ENCODE data around the gene ANKRD9. TPM values are rescaled to one million over a fixed set of nuclear protein-coding genes. Genes with fewer than 3 reads are reported as not detected.

The ANKRD9 gene
- polyA plus RNA-seq, 5 donors = 3.6 to 9.5 (median 3.8) TPM

DNA sequence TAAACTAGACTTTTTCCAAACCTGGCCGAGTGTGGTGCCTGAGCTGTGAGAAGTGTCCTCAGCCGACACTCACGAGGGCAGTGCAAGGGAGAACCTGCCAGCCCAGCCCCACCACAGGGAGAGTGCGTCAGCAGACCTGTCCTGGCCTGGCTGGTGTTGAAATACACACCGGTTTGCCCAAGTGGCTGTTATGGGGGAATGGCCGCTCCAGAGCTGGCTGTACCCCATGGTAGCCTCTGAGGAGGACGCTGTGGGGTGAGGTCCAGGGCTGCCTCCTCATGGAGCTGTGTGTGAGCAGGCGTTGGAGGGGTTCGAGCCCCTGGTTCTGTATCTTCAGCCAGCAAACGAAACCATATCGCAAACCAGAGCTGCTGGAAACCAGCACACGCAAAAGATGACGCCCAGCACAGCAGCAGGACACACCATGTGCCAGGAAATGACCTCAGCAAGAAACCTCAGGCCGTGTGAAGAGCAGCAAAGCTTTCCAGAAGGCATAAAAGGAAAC, 9.4 kb downstream of the ANKRD9 start:
- DNase-seq = no peak

DNA sequence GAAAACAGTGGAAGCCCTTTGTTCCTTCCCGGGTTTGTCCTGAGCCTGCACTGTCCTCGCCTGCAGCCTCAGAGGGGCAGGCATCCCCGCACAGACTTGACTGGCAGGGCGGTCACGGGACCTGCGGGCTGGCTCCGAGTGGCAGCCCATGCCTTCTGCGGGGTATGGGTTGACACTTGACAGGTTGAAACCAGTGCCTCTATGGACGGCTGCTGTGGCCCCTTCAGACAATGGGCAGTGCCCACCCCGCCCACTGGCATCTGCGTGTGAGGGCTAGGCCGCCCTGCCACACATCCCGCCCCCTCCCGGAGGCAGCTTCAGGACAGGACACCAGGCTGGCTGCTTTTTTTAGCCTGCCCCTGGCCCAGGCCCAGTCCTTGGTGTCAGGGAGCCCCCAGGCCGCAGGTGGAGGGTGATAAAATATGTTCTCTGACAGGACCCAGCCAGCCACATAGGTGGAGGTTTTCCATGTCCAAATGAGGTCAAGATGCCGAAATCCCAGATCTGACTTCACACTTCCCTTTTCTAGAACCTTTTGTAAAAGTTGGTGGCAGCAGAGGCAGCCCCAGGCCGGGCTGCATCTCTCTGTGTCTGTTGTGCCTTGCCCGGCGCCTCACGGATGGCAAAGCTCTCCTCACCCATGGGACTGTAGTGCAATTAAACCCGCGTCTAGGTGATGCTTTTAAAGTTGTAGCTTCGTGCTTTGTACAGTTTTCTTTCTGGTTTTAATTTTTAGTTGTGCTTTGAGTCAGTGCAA, 10.0 kb downstream of the ANKRD9 start:
- DNase-seq = no peak

- DNase-seq = no peak
Measured at GRCh38 chr14:102498678-102499265, 10.8 kb downstream of the ANKRD9 start.

- no peak for DNase-seq
Measured at GRCh38 chr14:102497998-102498677, 11.4 kb downstream of the ANKRD9 start.

- no peak for DNase-seq
Measured at GRCh38 chr14:102496958-102497744, 12.4 kb downstream of the ANKRD9 start.

- no peak for DNase-seq
Measured at GRCh38 chr14:102496331-102496691, 13.3 kb downstream of the ANKRD9 start.

GRCh38 chr14:102495491-102496330, 13.9 kb downstream of the ANKRD9 start:
- no peak for DNase-seq

- DNase-seq = no peak
Measured at GRCh38 chr14:102493585-102493984, 16.0 kb downstream of the ANKRD9 start.

GRCh38 chr14:102493096-102493495, 16.5 kb downstream of the ANKRD9 start:
- DNase-seq = no peak

GRCh38 chr14:102492531-102492910, 17.1 kb downstream of the ANKRD9 start:
- DNase-seq = no peak

GRCh38 chr14:102491786-102492530, 17.6 kb downstream of the ANKRD9 start:
- DNase-seq = no peak

DNA sequence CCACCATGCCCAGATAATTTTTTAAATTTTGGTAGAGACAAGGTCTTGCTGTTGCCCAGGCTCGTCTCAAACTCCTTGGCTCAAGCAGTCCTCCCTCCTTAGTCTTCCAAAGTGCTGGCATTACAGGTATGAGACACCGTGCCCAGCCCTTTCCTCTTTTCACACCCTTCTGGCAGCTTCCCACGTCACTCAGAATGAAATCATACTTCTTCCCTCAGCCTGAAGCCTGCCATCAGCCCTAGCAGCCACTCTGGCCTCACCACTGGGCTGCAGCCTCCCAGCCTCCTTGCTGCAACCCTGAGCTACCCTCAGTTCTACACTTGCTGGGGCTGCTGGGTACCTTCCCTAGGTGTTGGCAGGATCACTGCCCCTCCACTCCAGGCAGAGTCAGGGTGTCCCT, 18.2 kb downstream of the ANKRD9 start:
- no peak for DNase-seq

DNA sequence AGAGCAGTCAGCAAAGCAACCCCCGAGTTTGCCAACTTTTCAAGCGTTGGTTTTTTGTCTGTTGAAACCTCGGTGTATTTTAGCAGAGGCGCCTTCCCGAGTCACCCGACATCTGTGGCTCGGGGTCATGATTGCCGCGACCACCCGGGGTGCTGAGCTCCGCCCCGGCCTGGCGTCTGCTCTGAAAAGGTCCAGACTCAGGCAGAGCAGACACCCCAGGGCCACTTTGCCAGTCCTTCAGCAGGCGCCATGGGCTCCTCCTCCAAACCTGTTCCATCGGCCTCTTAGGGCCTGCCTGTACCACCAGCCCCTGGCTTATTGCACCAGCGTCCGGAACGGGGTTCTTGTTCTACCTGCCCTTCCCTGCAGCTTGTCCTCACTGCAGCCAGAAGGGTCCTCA, 19.1 kb downstream of the ANKRD9 start:
- DNase-seq = no peak

DNA sequence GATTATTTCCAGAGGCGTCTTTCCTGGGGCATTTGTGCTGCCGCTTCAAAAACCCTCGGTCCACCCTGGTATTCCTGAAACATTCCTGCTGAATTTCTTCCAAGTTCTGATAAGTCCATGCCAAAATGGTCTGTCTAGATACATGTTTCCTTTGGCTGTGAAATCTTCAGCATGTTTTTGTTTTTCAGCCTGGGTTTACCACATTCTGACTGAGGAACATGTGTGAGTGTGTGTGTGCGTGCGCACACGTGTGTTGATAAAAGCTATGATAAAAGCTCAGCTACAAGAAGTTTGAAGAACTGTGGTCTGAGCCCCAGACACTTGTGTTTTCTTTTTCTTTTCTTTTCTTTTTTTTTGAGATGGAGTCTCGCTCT, 22.4 kb downstream of the ANKRD9 start:
- DNase-seq = no peak

GRCh38 chr14:102486513-102487203, 22.9 kb downstream of the ANKRD9 start:
- no peak for DNase-seq

DNA sequence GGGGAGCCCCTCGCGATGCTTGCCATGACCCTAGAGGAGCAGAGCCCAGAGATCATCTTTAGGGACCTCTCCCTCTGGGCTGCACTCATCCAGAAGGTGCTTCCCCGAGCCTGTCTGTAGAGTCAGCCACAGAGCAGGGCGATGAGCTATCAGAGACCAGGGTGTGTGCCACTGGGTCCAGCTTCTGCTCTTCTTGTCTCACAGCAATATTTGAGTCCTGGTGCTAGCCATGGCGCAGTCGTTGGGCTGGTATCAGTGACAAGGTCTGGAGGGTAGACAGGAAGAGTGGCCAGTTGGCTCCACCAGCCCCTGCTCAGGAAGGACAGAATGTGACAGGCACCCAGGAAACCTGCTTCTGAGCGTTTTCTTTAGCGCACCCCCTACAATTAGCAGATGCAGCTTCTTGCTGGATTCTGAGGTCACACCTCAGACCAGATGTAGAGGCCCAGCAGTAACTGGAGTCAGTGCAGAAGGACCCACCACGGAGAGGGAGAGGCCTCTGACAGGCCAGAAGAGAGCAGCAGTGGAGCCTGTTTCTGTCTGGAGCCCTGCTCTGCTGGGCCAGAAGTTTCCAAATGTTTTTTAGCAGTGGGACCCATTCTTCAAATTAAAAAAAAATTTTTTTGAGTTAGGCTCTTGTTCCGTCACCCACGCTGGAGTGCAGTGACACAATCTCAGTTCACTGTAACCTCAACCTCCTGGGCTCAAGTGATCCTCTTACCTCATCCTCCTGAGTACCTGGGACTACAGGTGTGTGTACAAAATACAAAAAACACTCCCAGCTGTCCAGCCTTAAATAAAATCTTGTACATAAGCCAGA, 23.7 kb downstream of the ANKRD9 start:
- no peak for DNase-seq

DNA sequence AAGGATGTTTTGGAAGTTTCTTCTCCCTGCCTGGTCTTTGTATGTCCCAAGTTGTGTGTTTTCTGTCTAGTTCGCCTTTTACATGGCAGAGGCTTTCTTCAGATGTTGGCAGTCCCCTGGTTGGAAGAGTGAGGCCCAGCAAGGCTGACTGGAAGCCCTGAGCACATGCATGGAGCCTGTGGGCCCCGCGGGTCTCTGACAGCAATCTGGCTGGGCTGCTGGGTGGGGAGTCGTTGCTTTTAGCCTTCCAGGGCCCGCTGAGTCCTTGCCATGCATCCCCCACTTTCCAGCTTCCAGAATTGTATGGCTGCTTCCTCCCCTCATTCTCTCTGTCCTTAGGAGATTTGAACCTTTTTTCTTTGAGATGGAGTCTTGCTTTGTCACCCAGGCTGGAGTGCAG, 25.3 kb downstream of the ANKRD9 start:
- DNase-seq = no peak

DNA sequence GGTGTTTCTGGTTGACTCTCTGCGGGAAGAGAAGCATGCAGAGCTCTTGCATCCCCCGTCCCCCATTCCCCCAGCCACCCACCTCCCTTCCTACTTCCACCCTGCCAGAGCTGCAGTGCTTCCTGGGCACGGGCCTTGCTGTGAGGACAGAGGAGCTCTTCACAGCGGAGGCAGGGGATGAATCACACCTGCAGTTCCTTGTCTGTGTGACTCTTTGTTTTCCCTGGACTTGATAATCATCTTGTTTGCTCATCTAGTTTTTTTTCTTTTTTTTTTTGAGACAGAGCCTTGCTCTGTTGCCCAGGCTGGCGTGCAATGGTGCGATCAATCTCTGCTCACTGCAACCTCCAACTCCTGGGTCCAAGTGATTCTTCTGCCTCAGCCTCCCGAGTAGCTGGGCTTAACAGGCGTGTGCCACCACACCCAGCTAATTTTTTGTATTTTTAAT, 27.8 kb downstream of the ANKRD9 start:
- DNase-seq = no peak

- no peak for DNase-seq
Measured at GRCh38 chr14:102481371-102481770, 28.2 kb downstream of the ANKRD9 start.
